ENCODE results near the gene FN1.
"Not testable (repeated sequence)": the region's sequence is repeated elsewhere in the genome, so short reads cannot be mapped to it uniquely, and the experiment has no call there.

Gene FN1

DNA sequence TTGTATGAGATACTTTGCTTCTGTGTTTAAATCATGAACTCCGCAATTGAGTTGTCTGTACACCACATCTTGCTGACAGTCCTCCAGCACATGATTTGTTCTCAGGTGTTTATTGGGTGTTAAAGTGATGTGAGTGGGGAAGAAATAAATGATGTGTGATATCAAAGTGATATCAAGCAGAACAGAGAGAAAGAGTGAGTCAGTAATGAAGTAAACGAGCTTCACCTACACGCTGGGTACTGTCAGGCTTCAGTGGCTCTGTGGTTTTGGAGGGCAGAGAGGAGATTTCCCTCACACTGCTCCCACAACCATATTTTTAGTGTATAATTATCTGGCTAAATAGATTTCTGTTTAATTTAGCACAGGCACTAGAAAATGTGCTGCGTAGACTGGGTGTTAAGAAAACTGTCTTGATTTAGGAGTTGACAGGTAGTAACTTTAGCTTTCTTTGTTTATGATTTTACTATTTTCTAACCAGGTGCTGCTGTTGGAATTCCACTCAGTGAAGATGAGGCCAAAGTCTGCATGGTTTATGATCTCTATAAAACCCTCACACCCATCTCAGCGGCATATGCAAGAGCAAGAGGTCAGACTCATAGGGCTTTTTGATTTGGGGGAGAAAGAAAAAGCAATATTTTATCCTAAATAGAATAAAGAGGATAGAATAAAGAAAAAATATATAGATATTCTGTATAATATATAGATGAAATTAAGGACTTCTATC, 102.8 kb downstream of the FN1 start:
- DNase-seq (ENCODE audit: low spot score) = peak; percentile 42

DNA sequence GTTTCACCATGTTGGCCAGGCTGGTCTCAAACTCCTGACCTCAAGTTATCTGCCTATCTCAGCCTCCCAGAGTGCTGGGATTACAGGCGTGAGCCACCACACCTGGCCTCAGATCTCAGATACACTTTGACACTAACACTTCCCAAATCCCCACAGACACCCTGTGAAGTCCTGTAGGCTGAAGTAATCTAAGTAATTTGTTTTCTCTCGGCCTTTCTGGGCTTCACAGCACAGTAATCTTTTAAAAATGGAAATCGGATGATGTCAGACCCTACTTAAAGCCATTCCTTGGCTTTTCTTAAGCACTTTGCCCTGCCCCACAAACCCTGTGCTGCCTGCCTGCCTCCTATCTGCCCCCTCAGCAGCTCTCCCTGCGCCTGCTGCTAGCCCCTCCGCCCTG, 107.8 kb downstream of the FN1 start:
- DNase-seq (ENCODE audit: low spot score) = no peak

DNA sequence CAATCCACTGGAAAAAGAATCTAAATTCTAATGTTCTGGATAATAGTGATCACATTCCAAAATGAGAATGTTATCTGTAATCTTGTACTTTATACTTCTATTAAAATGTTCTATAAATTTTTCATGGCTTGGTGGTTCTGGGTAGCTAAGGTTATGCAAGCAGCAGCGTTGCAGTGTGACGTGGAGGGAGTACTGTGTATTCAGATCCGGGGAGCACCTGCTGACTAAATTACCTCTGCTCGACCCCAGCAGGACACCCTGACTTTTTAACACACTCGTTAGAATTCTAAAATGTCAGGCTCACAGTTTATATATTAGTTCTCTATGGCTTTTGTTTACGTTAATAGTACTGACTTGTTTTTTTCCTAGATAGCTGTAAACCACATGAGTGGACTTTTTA, 111.1 kb downstream of the FN1 start:
- DNase-seq (ENCODE audit: low spot score) = no peak

DNA sequence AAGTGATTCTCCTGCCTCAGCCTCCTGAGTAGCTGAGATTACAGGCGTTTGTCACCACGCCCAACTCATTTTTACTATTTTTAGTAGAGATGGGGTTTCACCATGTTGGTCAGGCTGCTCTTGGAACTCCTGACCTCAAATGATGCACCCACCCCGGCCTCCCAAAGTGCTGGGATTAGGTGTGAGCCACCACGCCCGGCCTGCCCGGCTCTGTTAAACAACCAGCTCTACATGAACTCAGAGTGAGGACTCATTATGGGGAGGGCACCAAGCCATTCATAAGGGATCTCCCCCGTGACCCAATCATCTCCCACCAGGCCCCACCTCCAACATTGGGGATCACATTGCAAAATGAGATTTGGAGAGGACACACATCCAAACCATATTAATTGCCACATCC, 115.2 kb downstream of the FN1 start:
- DNase-seq (ENCODE audit: low spot score) = no peak

DNA sequence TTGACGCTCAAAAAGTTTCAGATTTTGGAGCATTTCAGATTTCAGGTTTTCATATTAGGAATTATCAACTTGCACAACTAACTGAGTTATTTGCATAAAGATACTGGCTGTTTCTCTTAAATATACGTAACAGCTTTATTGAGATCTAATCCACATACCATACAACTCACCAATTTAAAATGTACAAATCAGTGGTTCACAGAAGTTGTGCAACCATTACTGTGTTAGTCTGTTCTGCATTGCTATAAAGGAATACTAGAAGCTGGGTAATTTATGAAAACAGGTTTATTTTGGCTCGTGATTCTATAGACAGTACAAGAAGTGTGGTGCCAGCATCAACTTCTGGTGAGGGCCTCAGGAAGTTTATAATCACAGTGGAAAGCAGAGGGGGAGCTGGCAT, 115.8 kb downstream of the FN1 start:
- no peak for DNase-seq (ENCODE audit: low spot score)

DNA sequence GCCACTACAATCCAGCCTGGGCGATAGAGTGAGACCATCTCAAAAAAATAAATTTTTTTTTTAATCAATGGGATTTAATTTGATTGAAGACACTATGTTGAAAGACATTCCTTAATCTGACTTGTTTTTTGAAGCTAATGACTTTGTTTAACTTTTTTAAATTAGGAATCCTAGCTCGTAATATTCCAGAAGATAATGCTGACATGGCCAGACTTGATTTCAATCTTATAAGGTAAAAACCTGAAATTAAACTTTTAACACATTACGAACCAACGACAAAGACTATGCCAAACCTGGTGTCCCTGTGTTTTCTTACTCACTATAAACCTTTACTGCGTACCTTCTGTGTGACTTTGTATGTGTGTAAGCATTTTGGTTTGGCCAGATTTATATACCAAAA, 116.4 kb downstream of the FN1 start:
- no peak for DNase-seq (ENCODE audit: low spot score)

DNA sequence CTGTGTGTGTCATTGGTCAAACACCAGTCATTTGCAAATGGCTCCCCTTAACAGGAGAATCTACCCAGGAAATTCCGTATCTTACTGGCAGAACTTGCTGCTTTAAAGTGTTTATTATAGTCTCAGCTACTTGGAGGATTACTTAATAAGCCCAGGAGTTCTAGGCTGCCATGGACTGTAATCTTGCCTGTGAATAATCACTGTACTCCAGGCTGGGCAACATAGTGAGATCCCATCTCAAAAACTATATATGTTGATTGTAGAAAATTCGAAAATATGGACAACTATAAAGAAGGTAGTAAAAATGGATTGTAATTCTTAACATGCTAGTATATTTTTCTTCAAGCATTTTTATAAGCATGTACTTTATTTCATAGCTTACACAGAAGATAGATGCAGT, 119.5 kb downstream of the FN1 start:
- DNase-seq (ENCODE audit: low spot score) = no peak

DNA sequence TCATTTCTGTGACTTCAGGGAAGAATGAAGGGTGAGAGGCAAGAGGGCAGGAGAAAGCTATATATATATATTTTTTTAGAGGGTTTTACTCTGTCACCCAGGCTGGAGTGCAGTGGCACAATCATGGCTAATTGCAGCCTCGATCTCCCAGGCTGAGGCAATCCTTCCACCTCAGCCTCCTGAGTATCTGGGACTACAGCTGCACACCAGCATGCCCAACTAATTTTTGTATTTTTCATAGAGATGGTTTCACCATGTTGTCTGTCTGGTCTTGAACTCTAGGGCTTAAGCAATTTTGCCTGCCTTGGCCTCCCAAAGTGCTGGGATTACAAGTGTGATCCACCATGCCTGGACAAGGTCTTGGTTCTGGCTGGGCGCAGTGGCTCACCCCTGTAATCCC, 120.6 kb downstream of the FN1 start:
- DNase-seq (ENCODE audit: low spot score) = no peak

DNA sequence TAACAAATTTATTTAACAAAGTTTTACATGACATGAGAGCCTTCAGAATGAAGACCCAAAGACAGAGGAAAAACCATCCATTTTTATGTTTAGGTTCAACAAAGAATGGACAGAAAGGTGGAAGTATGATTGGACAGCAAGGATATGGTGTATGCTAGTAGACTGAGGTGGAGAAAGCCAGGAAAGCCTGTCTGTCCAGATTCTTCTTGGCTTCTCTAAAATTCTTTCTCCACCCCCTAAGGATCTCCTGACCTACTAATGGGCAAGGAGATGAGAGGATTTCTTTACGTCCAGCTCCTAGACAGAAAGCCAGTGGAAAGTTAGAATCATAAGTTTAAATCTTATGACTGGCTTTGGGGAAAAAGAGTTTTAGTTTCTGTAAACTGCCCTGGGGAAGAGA, 121.0 kb downstream of the FN1 start:
- DNase-seq (ENCODE audit: low spot score) = no peak

DNA sequence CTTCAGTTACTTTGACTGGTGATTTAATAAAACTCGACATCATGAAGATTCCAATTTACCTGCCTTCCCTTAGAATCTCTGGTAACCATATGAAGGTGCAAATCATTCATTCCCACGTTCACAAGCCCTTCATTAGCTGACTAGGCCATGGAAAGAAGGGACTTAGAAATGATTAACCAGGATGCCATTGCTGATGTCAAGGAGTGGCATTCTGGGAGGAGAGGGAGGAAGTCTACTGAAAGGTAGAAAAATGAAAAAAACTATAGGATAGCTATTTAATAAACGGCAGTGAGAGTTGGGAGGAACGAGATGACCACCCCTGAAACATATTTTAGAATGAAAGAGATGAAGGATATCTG, 122.6 kb downstream of the FN1 start:
- no peak for DNase-seq (ENCODE audit: low spot score)

DNA sequence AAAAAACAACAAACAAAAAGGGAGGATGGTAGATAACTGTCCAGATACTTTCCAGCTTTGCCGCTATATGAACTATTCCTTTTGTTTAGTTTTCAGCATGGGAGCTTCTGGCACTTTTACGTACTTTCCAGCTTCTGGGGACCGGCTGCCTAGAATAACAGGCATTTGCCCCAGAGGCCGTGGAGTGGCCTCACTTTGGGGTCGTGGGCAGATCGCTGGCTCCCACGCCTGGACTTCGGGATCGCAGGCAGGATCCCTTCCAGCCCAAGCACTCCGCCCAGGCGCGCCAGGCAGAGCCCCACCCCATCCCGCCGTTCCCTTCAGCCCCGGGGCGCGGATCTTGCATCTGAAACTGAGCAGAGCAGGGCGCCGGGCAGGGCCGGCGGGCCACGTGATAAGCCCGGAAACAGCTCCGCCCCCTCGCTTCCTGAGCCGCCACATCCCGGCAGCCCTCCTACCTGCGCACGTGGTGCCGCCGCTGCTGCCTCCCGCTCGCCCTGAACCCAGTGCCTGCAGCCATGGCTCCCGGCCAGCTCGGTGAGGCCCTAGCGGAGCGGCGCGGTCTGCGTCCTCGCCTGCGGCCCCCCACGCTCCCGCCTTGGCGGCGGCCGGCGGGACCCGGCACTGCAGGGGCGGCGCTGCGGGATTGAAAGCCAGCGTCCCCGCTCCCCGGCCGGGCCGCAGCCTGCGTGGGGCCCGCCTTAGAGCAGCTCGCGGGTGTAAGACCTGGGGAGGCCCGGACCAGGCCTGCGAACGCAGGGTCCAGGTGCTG, 124.1 kb downstream of the FN1 start, which contains the start of gene ATIC:
TSS of gene ATIC (plus strand) at position 435 of the 772 bp plus-strand sequence. CDS start at position 519, 84 bp downstream.
- DNase-seq (ENCODE audit: low spot score) = peak; percentile 93

DNA sequence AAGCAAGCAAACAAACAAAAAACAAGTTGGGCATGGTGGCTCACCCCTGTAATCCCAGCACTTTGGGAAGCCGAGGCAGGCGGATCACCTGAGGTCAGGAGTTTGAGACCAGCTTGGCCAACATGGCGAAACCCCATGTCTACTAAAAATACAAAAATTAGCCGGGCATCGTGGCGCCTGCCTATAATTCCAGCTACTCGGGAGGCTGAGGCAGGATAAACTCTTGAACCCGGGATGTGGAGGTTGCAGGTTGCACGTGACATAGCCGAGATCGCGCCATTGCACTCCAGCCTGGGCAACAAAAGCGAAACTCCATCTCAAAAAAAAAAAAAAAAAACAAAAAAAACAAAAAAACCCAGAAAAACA, 124.6 kb downstream of the FN1 start:
- DNase-seq (ENCODE audit: low spot score) = not testable (repeated sequence)

All from SW480 (cell line).